B cell (primary cell): ENCODE results near the gene CTNNA3. TPM values are rescaled to one million over a fixed set of nuclear protein-coding genes. Genes with fewer than 3 reads are reported as not detected.

Experiments
- ATAC-seq: fragments of 200-7000 bp; cut with Tn5 transposase; one replicate; pipeline ENCODE4 v1.10.0; 2021; ENCODE audit warnings: low read depth, mild to moderate bottlenecking, moderate number of reproducible peaks, moderate library complexity
- CTCF ChIA-PET: fragments of 350-600 bp; sonication (Branson Sonifier 250); formaldehyde crosslinking; loops from one replicate; lab custom pipeline; 2021; ENCODE audit warnings: antibody characterized with exemption, inconsistent platforms; lab: Charles Lee
- POLR2A ChIA-PET: fragments of 350-600 bp; sonication (Branson Sonifier 250); formaldehyde crosslinking; loops from one replicate; lab custom pipeline; 2021; ENCODE audit warnings: antibody characterized with exemption; lab: Charles Lee
- DNase-seq: peaks from one replicate; pipeline ENCODE4 v3.0.0; 2013
- H2AFZ ChIP-seq: 2 replicates; pipeline ENCODE4 v1.6.1; 2012; ENCODE audit warnings: mild to moderate bottlenecking, low read depth, low read length; ENCODE audit not compliant: insufficient read depth, poor library complexity, severe bottlenecking
- H3K27ac ChIP-seq, 2 donors: 1 replicate in 1 of 2; 2 replicates in 1 of 2; pipeline ENCODE4 v1.5.1; 2012 to 2013; ENCODE audit warnings: low read length in 2 of 2, mild to moderate bottlenecking in 2 of 2, moderate library complexity in 1 of 2
- H3K27me3 ChIP-seq, 4 experiments: fragments of 200-600 bp in 1 of 4; sonication (generic) in 1 of 4; replicated peaks in 1 of 4; 1 replicate in 2 of 4; 2 replicates in 2 of 4; pipeline versions ENCODE4 v1.6.1 to v1.7.0; 2013 to 2016; ENCODE audit warnings: low read length in 3 of 4, mild to moderate bottlenecking in 2 of 4, mixed read lengths in 1 of 4, moderate library complexity in 1 of 4; ENCODE audit not compliant: insufficient read depth in 4 of 4, control insufficient read depth in 3 of 4; ENCODE audit errors: control extremely low read depth in 1 of 4
- H3K36me3 ChIP-seq, 2 experiments: replicated peaks in 1 of 2; 1 replicate in 1 of 2; 2 replicates in 1 of 2; pipeline versions ENCODE4 v1.6.1 to v1.7.1; 2013; ENCODE audit warnings: low read length in 1 of 2; ENCODE audit not compliant: insufficient read depth in 2 of 2, control insufficient read depth in 1 of 2; ENCODE audit errors: control extremely low read depth in 1 of 2, extremely low read depth in 1 of 2
- H3K4me1 ChIP-seq, 2 donors: fragments of 200-600 bp in 1 of 2; sonication (generic) in 1 of 2; 1 replicate in 1 of 2; 2 replicates in 1 of 2; pipeline versions ENCODE4 v1.5.1 to v1.6.1; 2013 to 2017; ENCODE audit warnings: low read length in 2 of 2; ENCODE audit not compliant: control insufficient read depth in 2 of 2, insufficient read depth in 2 of 2
- H3K4me2 ChIP-seq: replicated peaks from 2 replicates; pipeline ENCODE3; 2012; ENCODE audit warnings: mild to moderate bottlenecking, low read depth, low read length; ENCODE audit not compliant: poor library complexity, severe bottlenecking
- H3K4me3 ChIP-seq, 5 experiments: fragments of 200-600 bp in 1 of 5; sonication (generic) in 1 of 5; 1 replicate in 3 of 5; 2 replicates in 2 of 5; pipeline versions ENCODE4 v1.5.1 to v1.7.0; 2011 to 2016; ENCODE audit warnings: low read length in 4 of 5, mild to moderate bottlenecking in 4 of 5, low read depth in 2 of 5, control low read depth in 1 of 5, moderate library complexity in 1 of 5; ENCODE audit not compliant: insufficient read depth in 1 of 5; ENCODE audit errors: control extremely low read depth in 1 of 5, extremely low read depth in 1 of 5
- H3K79me2 ChIP-seq: fragments of 200-600 bp; sonication (generic); one replicate; pipeline ENCODE4 v1.6.0; 2016; ENCODE audit warnings: low read length; ENCODE audit not compliant: control insufficient read depth, insufficient read depth
- H3K9ac ChIP-seq: fragments of 200-600 bp; sonication (generic); 2 replicates; pipeline ENCODE4 v1.6.1; 2017; ENCODE audit warnings: mild to moderate bottlenecking, low read length, moderate library complexity
- H3K9me3 ChIP-seq, 3 donors: one replicate each; pipeline versions ENCODE4 v1.6.1 to v1.7.1; 2013; ENCODE audit warnings: low read length in 2 of 3; ENCODE audit not compliant: control insufficient read depth in 2 of 3, insufficient read depth in 1 of 3; ENCODE audit errors: control extremely low read depth in 1 of 3
- H4K20me1 ChIP-seq: 2 replicates; pipeline ENCODE4 v1.6.0; 2012; ENCODE audit warnings: mild to moderate bottlenecking, low read length; ENCODE audit not compliant: insufficient read depth, control insufficient read depth, poor library complexity, severe bottlenecking
- H3K27ac Mint-ChIP-seq: one replicate; pipeline ENCODE4 v1.8.0; 2021; ENCODE audit warnings: mixed read lengths
- H3K27me3 Mint-ChIP-seq: one replicate; pipeline ENCODE4 v1.8.0; 2021; ENCODE audit warnings: mixed read lengths
- H3K4me1 Mint-ChIP-seq: one replicate; pipeline ENCODE4 v1.8.0; 2021; ENCODE audit warnings: mixed read lengths
- H3K4me3 Mint-ChIP-seq: one replicate; pipeline ENCODE4 v1.8.0; 2021; ENCODE audit warnings: mixed read lengths
- H3K9me3 Mint-ChIP-seq: one replicate; pipeline ENCODE4 v1.8.0; 2022; ENCODE audit warnings: mixed read lengths; ENCODE audit not compliant: insufficient read depth
- EZH2 ChIP-seq: IDR thresholded peaks from 2 replicates; pipeline ENCODE4 v1.6.1; 2012; ENCODE audit warnings: borderline replicate concordance, low read depth, mild to moderate bottlenecking, moderate library complexity, low read length; ENCODE audit not compliant: insufficient read depth, poor library complexity, severe bottlenecking
- WGBS: methylation state at CpG from one replicate; pipeline ENCODE4 v1.1.5; 2013; ENCODE audit warnings: missing lambda C conversion rate; ENCODE audit not compliant: insufficient coverage; 5-methylcytosine and 5-hydroxymethylcytosine counted together
- intact Hi-C: fragments of 100-400 bp; cut with micrococcal nuclease; formaldehyde crosslinking; loops from one replicate; pipeline ENCODE4 v1.10.0; 2022
- polyA plus RNA-seq: library from polyadenylated mRNA; depleted of rRNA; stranded (reverse); fragments of >200 nt; gene quantifications from 2 replicates; pipeline ENCODE4 v1.2.3, GENCODE V29; 2012
- total RNA-seq, 2 donors: library from RNA; stranded (reverse); fragments of 120-200 nt in 1 of 2; gene quantifications; 1 replicate in 1 of 2; 2 replicates in 1 of 2; pipeline versions ENCODE4 v1.2.3 to v1.2.4, GENCODE V29; 2013 to 2022
- TF ChIP-seq, protein P1 (sequence below): fragments of 200-600 bp; IDR thresholded peaks from one replicate; pipeline ENCODE4 v1.8.0; 2022; ENCODE audit warnings: antibody characterized with exemption, mild to moderate bottlenecking

The CTNNA3 gene
- total and polyA plus RNA-seq, 2 donors (not counting 1 experiment from before 2014, with no cell fraction given) = 0.01 TPM; not detected in 1

DNA sequence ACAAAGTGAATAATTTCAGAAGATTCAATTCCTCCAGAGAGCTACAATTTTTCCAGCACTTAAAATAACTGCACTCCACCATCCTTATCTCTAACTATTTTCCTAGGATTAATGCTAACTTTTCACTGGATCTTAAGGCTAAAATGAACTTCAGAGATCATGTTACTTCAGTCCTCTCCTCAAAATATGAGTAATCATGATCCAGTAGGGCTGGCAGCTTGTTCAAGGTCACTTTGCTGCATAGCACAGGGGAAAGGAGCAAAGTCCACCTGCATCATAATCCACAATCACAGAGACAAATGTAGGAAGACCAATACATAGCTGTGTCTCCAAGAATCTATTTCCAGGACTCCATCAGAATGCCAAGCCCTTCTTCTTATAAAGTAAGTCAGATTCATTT, 619.9 kb downstream of the CTNNA3 start:
- Histone ChIP-seq H3K36me3 (no peaks in the 10 kb centered on the region), H3K4me1 (no peaks in the 10 kb centered on the region), H2AFZ (no peak overlapping the region), H3K4me2 (no peak overlapping the region), H3K9ac (no peak overlapping the region), H3K79me2 (no peaks in the 10 kb centered on the region), H3K27ac (no peak overlapping the region), H3K4me3 (no peak overlapping the region), H3K27me3 (no peaks in the 10 kb centered on the region), H3K9me3 (no peaks in the 10 kb centered on the region), H4K20me1 (no peaks in the 10 kb centered on the region)
- no peak overlapping the region for H3K27ac Mint-ChIP-seq
- no peaks in the 10 kb centered on the region for H3K4me1 Mint-ChIP-seq
- DNase-seq (no peak), ATAC-seq (no peak)
- TF ChIP-seq, protein P1, sequence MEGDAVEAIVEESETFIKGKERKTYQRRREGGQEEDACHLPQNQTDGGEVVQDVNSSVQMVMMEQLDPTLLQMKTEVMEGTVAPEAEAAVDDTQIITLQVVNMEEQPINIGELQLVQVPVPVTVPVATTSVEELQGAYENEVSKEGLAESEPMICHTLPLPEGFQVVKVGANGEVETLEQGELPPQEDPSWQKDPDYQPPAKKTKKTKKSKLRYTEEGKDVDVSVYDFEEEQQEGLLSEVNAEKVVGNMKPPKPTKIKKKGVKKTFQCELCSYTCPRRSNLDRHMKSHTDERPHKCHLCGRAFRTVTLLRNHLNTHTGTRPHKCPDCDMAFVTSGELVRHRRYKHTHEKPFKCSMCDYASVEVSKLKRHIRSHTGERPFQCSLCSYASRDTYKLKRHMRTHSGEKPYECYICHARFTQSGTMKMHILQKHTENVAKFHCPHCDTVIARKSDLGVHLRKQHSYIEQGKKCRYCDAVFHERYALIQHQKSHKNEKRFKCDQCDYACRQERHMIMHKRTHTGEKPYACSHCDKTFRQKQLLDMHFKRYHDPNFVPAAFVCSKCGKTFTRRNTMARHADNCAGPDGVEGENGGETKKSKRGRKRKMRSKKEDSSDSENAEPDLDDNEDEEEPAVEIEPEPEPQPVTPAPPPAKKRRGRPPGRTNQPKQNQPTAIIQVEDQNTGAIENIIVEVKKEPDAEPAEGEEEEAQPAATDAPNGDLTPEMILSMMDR = no peak
- no peak for TF ChIP-seq EZH2
- H3K4me3 Mint-ChIP-seq = no peak overlapping the region
- no peaks in the 10 kb centered on the region for H3K27me3 Mint-ChIP-seq
- ChIA-PET CTCF (no interaction called here), POLR2A (no interaction called here)
- peaks cover 2% of the 10 kb centered on the region for H3K9me3 Mint-ChIP-seq
- intact Hi-C loops = no loop called here

DNA sequence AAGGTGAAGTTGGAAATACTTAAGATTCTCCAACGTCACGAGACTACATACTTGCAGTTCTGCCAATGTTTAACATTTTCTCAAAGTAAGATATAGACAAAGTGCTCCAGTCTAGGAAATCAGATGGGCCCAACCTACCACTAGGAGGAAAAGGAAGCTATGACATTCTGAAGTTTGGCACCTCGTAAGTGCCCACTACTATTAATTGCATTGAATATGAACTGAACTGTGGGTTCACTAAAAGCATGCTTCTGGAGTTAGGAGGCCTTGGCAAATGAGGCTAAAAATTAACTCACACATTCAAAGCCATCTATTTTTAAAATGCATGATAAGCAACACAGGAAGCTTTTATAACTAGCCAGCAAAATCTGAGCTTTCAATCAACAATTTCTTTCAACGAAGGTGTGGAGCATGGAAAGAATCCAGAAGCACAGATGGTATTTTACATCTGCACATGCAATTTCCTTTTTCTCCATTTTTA, 620.5 kb downstream of the CTNNA3 start:
- Histone ChIP-seq H3K4me2 (no peak overlapping the region), H3K27me3 (no peaks in the 10 kb centered on the region), H3K9ac (no peak overlapping the region), H3K4me1 (no peaks in the 10 kb centered on the region), H2AFZ (no peak overlapping the region), H3K4me3 (no peak overlapping the region), H3K36me3 (no peaks in the 10 kb centered on the region), H3K79me2 (no peaks in the 10 kb centered on the region), H3K27ac (no peak overlapping the region), H3K9me3 (no peaks in the 10 kb centered on the region), H4K20me1 (no peaks in the 10 kb centered on the region)
- intact Hi-C loops = no loop called here
- ChIA-PET CTCF (no interaction called here), POLR2A (no interaction called here)
- no CpG with 5 or more reads among the region's 4 CpGs for WGBS
- DNase-seq (no peak), ATAC-seq (no peak)
- Mint-ChIP-seq H3K4me3 (no peak overlapping the region), H3K9me3 (peaks cover 2% of the 10 kb centered on the region), H3K27me3 (no peaks in the 10 kb centered on the region), H3K4me1 (no peaks in the 10 kb centered on the region), H3K27ac (no peak overlapping the region)
- TF ChIP-seq, protein P1 = no peak
- TF ChIP-seq EZH2 = no peak
